Measurements from ENCODE around the gene AMMECR1L.

DNA sequence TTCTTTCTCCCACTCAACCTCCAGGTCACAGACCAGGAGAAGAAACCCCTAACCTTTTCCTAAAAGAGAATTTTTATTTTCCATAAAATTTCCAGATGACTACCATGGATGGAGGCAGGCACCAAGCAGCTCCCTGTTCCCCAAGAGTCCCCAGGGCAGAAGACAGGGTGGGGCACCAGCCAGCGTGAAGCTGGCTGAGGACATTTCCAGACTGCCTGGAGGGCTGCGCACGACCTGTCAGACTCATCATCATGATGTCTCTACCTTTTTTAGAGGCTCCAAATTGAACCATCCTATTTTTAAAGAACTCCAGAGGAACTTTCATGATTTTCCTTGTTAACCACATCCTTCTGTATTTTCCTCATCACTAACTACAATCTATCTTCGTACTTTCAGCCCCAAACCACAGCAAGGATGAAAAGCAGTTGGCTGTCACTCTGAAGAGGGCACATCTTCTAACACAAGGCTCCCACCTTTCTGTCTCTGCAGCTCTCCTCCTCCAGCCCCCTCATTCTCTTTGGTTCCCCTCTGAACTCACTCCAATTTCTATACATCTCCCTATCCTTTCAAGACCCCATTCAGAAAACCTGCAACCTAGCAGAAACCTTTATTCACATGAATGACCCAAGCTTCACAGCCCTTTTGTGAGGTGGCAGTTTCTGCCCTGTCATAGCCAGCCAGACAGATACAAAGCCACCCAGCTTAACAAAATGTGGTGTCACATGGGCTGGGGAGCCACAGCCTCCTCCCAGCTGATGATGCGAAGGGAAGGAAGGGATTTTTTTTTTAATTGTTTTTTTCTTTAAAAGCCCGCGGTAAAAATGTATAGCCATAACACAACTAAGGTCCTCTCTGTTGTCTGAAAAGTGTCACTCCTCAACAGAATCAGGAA lies 11.1 kb downstream of the AMMECR1L start:
- TF ChIP-seq, protein P1, sequence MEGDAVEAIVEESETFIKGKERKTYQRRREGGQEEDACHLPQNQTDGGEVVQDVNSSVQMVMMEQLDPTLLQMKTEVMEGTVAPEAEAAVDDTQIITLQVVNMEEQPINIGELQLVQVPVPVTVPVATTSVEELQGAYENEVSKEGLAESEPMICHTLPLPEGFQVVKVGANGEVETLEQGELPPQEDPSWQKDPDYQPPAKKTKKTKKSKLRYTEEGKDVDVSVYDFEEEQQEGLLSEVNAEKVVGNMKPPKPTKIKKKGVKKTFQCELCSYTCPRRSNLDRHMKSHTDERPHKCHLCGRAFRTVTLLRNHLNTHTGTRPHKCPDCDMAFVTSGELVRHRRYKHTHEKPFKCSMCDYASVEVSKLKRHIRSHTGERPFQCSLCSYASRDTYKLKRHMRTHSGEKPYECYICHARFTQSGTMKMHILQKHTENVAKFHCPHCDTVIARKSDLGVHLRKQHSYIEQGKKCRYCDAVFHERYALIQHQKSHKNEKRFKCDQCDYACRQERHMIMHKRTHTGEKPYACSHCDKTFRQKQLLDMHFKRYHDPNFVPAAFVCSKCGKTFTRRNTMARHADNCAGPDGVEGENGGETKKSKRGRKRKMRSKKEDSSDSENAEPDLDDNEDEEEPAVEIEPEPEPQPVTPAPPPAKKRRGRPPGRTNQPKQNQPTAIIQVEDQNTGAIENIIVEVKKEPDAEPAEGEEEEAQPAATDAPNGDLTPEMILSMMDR (IDR thresholded peaks at IDR 0.05; ENCODE audit: poor library complexity, severe bottlenecking), result no peak
- TF ChIP-seq MXI1 (conservative IDR thresholded peaks at IDR 0.05; ENCODE audit: poor library complexity, severe bottlenecking) (no peak), EP300 (conservative IDR thresholded peaks at IDR 0.05; ENCODE audit: poor library complexity, severe bottlenecking) (no peak), POLR2AphosphoS5 (IDR thresholded peaks at IDR 0.05) (no peak), EZH2 (IDR thresholded peaks at IDR 0.05; ENCODE audit: borderline replicate concordance, insufficient read depth, low read length, poor library complexity, severe bottlenecking) (no peak), TAF1 (IDR thresholded peaks at IDR 0.05; ENCODE audit: low read depth) (no peak), REST (IDR thresholded peaks at IDR 0.05; ENCODE audit: borderline replicate concordance) (no peak), RAD21 (conservative IDR thresholded peaks at IDR 0.05) (no peak), SMC3 (conservative IDR thresholded peaks at IDR 0.05; ENCODE audit: poor library complexity) (no peak)
